Suprapubic skin (tissue), 4 donors: ENCODE data around the gene SCN4A. TPM values are rescaled to one million over a fixed set of nuclear protein-coding genes. Genes with fewer than 3 reads are reported as not detected.
"Not testable (repeated sequence)": the region's sequence is repeated elsewhere in the genome, so short reads cannot be mapped to it uniquely, and the experiment has no call there.

Experiments used
- DNase-seq, 2 donors: peaks; one replicate each; pipeline ENCODE4 v3.0.0-alpha.2; 2019; ENCODE audit warnings: low spot score in 2 of 2
- H3K27ac ChIP-seq: fragments of 200-600 bp; sonication (generic); one replicate; pipeline ENCODE4 v1.5.1; 2019
- H3K27me3 ChIP-seq: fragments of 200-600 bp; sonication (generic); one replicate; pipeline ENCODE4 v1.5.1; 2019
- H3K36me3 ChIP-seq: fragments of 200-600 bp; sonication (generic); one replicate; pipeline ENCODE4 v1.5.1; 2019
- H3K4me1 ChIP-seq: fragments of 200-600 bp; sonication (generic); one replicate; pipeline ENCODE4 v1.5.1; 2019
- H3K4me3 ChIP-seq: fragments of 200-600 bp; sonication (generic); one replicate; pipeline ENCODE4 v1.5.1; 2019; ENCODE audit warnings: mild to moderate bottlenecking
- H3K9me3 ChIP-seq: fragments of 200-600 bp; sonication (generic); one replicate; pipeline ENCODE4 v1.5.1; 2019
- EP300 ChIP-seq: sonication (generic); formaldehyde crosslinking; IDR thresholded peaks from one replicate; pipeline ENCODE4 v1.6.1; 2017; ENCODE audit warnings: antibody characterized with exemption
- POLR2A ChIP-seq, 2 donors: fragments of 450-650 bp; IDR thresholded peaks; one replicate each; pipeline ENCODE4 v1.6.1; 2017; ENCODE audit warnings: antibody characterized with exemption in 2 of 2, mild to moderate bottlenecking in 2 of 2, moderate library complexity in 2 of 2
- POLR2AphosphoS5 ChIP-seq, 3 donors: sonication (generic); formaldehyde crosslinking; IDR thresholded peaks; one replicate each; pipeline ENCODE4 v1.6.1; 2017; ENCODE audit warnings: antibody characterized with exemption in 3 of 3
- WGBS: methylation state at CpG from one replicate; pipeline ENCODE4 v1.1.5; 2018; 5-methylcytosine and 5-hydroxymethylcytosine counted together
- total RNA-seq, 4 donors: library from RNA; depleted of rRNA; stranded (reverse); fragments of >200 nt; gene quantifications; one replicate each; pipeline ENCODE4 v1.1.0, GENCODE V29; 2016
- TF ChIP-seq, protein P1 (sequence below), 2 donors: fragments of 200-600 bp in 1 of 2; fragments of 450-650 bp in 1 of 2; sonication (generic) in 1 of 2; IDR thresholded peaks; one replicate each; pipeline ENCODE4 v1.5.1; 2016 to 2019; ENCODE audit warnings: antibody characterized with exemption in 2 of 2, mild to moderate bottlenecking in 1 of 2, moderate library complexity in 1 of 2

SCN4A gene
- total RNA-seq, 4 donors from 2014 or later = 0.45 to 4.5 (median 1.6) TPM

DNA sequence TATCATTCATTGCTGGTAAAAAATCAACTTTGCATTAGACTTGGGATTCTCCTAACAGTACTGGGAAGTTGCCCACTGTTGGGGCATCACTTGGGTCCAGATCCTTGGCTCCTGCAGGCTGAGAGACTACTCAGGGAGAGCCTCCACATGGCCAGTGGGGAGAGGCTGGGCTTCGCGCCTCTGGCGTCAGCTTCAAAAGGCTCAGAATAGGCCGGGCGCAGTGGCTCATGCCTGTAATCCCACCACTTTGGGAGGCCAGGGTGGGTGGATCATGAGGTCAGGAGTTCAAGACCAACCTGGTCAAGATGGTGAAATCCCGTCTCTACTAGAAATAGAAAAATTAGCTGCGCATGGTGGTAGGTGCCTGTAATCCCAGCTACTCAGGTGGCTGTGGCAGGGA lies 58.2 kb downstream of the SCN4A start:
- TF ChIP-seq EP300 = no peak
- TF ChIP-seq, protein P1, sequence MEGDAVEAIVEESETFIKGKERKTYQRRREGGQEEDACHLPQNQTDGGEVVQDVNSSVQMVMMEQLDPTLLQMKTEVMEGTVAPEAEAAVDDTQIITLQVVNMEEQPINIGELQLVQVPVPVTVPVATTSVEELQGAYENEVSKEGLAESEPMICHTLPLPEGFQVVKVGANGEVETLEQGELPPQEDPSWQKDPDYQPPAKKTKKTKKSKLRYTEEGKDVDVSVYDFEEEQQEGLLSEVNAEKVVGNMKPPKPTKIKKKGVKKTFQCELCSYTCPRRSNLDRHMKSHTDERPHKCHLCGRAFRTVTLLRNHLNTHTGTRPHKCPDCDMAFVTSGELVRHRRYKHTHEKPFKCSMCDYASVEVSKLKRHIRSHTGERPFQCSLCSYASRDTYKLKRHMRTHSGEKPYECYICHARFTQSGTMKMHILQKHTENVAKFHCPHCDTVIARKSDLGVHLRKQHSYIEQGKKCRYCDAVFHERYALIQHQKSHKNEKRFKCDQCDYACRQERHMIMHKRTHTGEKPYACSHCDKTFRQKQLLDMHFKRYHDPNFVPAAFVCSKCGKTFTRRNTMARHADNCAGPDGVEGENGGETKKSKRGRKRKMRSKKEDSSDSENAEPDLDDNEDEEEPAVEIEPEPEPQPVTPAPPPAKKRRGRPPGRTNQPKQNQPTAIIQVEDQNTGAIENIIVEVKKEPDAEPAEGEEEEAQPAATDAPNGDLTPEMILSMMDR (IDR thresholded peaks at IDR 0.05) = no peak
- TF ChIP-seq POLR2AphosphoS5 (IDR thresholded peaks at IDR 0.05) = no peak
- no peak for TF ChIP-seq POLR2A (IDR thresholded peaks at IDR 0.05)
- peak in 1 of 2 donors; percentile 39 for DNase-seq
- Histone ChIP-seq H3K4me3 (no peak overlapping the region), H3K36me3 (no peaks in the 10 kb centered on the region), H3K27ac (no peak overlapping the region), H3K4me1 (peaks cover 4% of the 10 kb centered on the region), H3K27me3 (no peaks in the 10 kb centered on the region), H3K9me3 (no peaks in the 10 kb centered on the region)
- WGBS = 92% methylated on average over 7 of the region's 7 CpGs

DNA sequence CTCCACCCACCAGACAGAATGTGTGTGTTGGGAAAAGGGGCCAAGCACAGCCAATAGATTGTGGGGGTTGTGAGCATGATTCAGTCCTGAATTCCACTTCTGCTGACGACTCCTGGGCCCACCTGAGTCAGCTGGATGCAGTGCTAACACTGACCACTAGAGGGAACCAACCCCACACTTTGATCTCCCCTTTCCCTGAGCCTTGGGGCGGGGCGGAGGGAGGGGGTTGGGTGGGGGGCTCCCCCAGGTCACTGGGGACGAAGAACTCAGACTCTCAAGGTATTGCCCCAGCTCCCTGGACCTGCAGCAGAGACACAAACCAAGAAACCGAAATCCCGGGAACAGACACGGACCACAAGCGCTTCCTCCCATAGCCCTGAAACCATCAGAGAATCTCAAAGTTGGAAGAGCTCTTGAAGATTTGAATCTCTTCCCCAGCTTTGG lies 61.0 kb downstream of the SCN4A start:
- WGBS = 47% methylated on average over 6 of the region's 8 CpGs
- H3K36me3 ChIP-seq = no peaks in the 10 kb centered on the region
- peak in 1 of 2 donors; percentile 70 for DNase-seq
- H3K4me3 ChIP-seq = no peak overlapping the region
- no peaks in the 10 kb centered on the region for H3K9me3 ChIP-seq
- no peaks in the 10 kb centered on the region for H3K4me1 ChIP-seq
- TF ChIP-seq, protein P1 (IDR thresholded peaks at IDR 0.05) = peak; percentile 39 to 90
- TF ChIP-seq POLR2A (IDR thresholded peaks at IDR 0.05) = no peak
- H3K27ac ChIP-seq = no peak overlapping the region
- no peaks in the 10 kb centered on the region for H3K27me3 ChIP-seq

DNA sequence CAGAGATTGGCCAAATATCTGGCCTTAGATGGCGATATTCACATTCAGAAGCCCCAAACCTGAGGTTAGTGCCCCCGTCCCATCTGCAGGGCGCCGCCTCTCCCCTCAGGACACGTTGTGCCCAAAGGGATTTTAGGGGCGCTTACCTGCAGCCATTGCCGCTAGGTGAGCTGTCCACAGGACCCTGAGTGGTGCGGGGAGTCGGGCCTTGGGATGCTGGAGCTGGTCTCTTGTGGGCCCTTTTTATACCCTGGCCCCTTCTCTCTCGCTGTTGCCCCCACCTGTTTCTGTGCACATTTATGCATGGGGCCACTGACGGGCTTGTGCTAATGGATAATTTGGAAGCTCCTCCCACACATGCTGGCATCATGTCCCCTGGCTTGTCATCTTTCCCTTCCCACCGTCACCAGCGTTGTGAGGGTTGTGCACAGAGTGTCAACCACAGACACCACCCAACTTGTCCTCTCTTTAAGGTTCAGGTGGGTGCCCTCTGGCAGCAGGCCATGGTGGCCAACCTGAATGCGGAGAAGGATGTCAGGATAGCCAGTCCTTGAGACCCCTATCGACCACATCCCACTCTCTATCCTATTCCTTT lies 61.6 kb downstream of the SCN4A start, which contains the start of gene CSHL1:
CSHL1 (minus strand) TSS at position 218 of the 595 bp plus-strand sequence; CDS start at position 156, 62 bp downstream.
- 66% methylated on average over 15 of the region's 15 CpGs for WGBS
- no peaks in the 10 kb centered on the region for H3K27me3 ChIP-seq
- no peaks in the 10 kb centered on the region for H3K9me3 ChIP-seq
- no peaks in the 10 kb centered on the region for H3K4me1 ChIP-seq
- H3K27ac ChIP-seq = no peak within 1 kb of the TSS
- H3K36me3 ChIP-seq = no peaks in the 10 kb centered on the region
- no peak within 1 kb of the TSS for H3K4me3 ChIP-seq
- peak in 1 of 2 donors; percentile 48 for DNase-seq
- TF ChIP-seq POLR2AphosphoS5 (IDR thresholded peaks at IDR 0.05) (no peak), EP300 (no peak), POLR2A (IDR thresholded peaks at IDR 0.05) (no peak)
- TF ChIP-seq, protein P1 (IDR thresholded peaks at IDR 0.05) = no peak

DNA sequence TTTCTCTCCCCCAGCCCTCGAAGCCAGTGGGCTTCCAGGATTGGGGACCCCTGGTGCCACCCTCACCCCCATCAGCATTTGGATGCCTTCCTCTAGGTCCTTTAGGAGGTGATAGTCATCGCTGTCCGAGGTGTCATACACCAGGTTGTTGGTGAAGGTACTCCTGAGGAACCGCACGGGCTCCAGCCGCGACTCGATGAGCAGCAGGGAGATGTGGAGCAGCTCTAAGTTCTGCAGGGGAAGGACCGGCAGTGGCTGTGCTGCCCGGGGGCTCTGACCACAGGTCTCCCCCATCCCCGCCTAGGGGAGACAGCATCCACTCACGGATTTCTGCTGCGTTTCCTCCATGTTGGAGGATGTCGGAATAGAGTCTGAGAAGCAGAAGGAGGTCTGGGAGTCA lies 62.6 kb downstream of the SCN4A start:
- peak in 1 of 2 donors; percentile 44 for DNase-seq
- Histone ChIP-seq H3K9me3 (no peaks in the 10 kb centered on the region), H3K36me3 (no peaks in the 10 kb centered on the region), H3K4me3 (no peak overlapping the region), H3K27me3 (no peaks in the 10 kb centered on the region), H3K27ac (no peak overlapping the region), H3K4me1 (no peaks in the 10 kb centered on the region)
- 80% methylated on average over 14 of the region's 14 CpGs for WGBS
- TF ChIP-seq POLR2A (IDR thresholded peaks at IDR 0.05) (no peak), POLR2AphosphoS5 (IDR thresholded peaks at IDR 0.05) (no peak), EP300 (no peak)

DNA sequence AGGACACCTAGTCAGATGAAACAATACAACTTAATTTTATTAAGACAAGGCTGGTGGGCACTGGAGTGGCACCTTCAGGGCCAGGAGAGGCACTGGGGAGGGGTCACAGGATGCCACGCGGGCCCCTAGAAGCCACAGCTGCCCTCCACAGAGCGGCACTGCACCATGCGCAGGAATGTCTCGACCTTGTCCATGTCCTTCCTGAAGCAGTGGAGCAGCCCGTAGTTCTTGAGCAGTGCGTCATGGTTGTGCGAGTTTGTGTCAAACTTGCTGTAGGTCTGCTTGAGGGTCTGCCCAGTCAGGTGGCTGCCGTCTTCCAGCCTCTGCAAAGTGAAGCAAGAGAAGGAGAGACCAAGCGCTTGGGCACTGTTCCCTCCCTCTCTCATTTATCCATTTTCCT lies 63.1 kb downstream of the SCN4A start:
- WGBS = 85% methylated on average over 5 of the region's 10 CpGs
- not testable (repeated sequence) for H3K4me3 ChIP-seq, H3K27me3 ChIP-seq, H3K36me3 ChIP-seq, H3K27ac ChIP-seq, H3K4me1 ChIP-seq, H3K9me3 ChIP-seq
- peak in 1 of 2 donors; percentile 32 for DNase-seq

DNA sequence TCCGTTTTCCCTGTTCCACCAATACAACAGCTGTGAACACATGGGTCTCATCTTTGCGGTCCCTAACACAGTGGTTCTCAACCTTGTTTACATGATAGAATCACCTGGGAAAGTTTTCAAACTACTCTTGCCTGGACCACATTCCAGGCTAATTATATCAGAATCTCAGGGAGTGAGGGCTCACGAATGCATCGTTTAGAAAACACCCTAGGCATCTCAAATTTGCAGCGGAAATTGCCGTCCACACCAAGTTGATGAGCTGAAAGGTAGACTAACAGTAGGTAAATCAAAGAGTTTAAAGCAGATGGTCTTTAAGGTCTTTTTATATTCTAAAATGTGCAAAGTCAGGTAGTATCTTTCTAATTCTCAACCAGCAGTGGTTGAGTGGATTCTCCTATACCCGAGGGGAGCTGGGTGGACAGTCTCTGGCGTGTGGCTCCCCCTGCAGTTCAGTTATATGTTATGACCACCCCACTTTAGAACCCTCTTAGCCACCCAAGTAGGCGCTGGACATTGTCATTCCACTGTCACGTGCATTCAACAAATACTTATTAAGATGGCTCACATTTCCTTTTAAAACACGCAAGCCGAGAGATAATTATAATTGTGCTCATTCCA lies 65.4 kb downstream of the SCN4A start:
- H3K27me3 ChIP-seq, H3K27ac ChIP-seq, H3K9me3 ChIP-seq, H3K4me3 ChIP-seq, H3K4me1 ChIP-seq, H3K36me3 ChIP-seq: not testable (repeated sequence)
- 48% methylated on average over 12 of the region's 12 CpGs for WGBS
- DNase-seq = peak in 1 of 2 donors; percentile 39

DNA sequence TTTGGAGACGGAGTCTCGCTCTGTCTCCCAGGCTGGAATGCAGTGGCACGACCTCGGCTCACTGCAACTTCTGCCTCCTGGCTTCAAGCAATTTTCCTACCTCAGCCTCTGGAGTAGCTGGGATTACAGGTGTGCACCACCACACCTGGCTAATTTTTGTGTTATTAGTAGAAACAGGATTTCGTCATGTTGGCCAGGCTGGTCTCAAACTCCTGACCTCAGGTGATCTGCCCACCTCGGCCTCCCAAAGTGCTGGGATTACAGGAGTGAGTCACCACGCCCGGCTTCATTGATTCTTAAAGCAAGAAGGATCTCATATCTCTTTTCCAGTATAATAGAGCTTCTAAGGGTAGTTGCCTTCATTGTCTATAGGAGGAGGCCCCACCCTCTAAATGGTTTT lies 67.9 kb downstream of the SCN4A start:
- not testable (repeated sequence) for H3K9me3 ChIP-seq, H3K4me1 ChIP-seq, H3K27ac ChIP-seq, H3K4me3 ChIP-seq, H3K36me3 ChIP-seq, H3K27me3 ChIP-seq
- DNase-seq = peak in 1 of 2 donors; percentile 32
- WGBS = 89% methylated on average over 8 of the region's 8 CpGs
